HepG2 (cell line): Measurements from ENCODE around the gene PDZD7. TPM values are rescaled to one million over a fixed set of nuclear protein-coding genes. Genes with fewer than 3 reads are reported as not detected.
A peak's percentile ranks its signal among the peaks of the same experiment; 100 is the strongest.

ENCODE experiments used
- ATAC-seq: fragments of 200-7000 bp; cut with Tn5 transposase; 3 replicates; pipeline ENCODE4 v1.9.1; 2020; ENCODE audit warnings: mild to moderate bottlenecking, moderate library complexity
- BruUV-seq: library from RNA; stranded (reverse); fragments of 400-500 nt; replicated peaks from 2 replicates; lab custom pipeline; 2021; lab: Mats Ljungman, UMichigan
- CTCF ChIA-PET: fragments of 300-600 bp; formaldehyde crosslinking; extraction: SDS; loops from one replicate; lab custom pipeline; 2021; ENCODE audit warnings: low total read pairs, inconsistent platforms, low intra/inter-chr PET ratio; lab: Yijun Ruan, JAX
- POLR2A ChIA-PET: fragments of 350-600 bp; sonication (Branson Sonifier 250); formaldehyde crosslinking; loops from one replicate; lab custom pipeline; 2020; ENCODE audit warnings: antibody characterized with exemption, inconsistent platforms; lab: Yijun Ruan, JAX
- DNase-seq: peaks from one replicate; pipeline ENCODE4 v3.0.0-alpha.2; 2015; ENCODE audit warnings: low spot score
- FAIRE-seq: peaks from 3 replicates; lab custom pipeline; 2011; peaks lifted over from hg19 to GRCh38; lab: Jason Lieb, UNC
- H2AFZ ChIP-seq: one replicate; pipeline ENCODE4 v1.6.1; 2011; ENCODE audit warnings: low read length, inconsistent platforms
- H3K27ac ChIP-seq: fragments of 300-600 bp; 3 replicates; pipeline ENCODE4 v1.8.0; 2011; ENCODE audit warnings: mixed run types, mild to moderate bottlenecking, mixed read lengths, low read length, inconsistent platforms; ENCODE audit not compliant: insufficient read depth; ENCODE audit errors: extremely low read length
- H3K27me3 ChIP-seq, 2 experiments: fragments of 200-600 bp in 1 of 2; 2 replicates in 1 of 2; 3 replicates in 1 of 2; pipeline versions ENCODE4 v1.6.0 to v1.8.0; 2011; ENCODE audit warnings: low read length in 2 of 2, mild to moderate bottlenecking in 2 of 2, moderate library complexity in 2 of 2, inconsistent platforms in 1 of 2; ENCODE audit not compliant: insufficient read depth in 2 of 2, control insufficient read depth in 1 of 2
- H3K36me3 ChIP-seq, 2 experiments: fragments of 200-600 bp in 1 of 2; replicated peaks in 1 of 2; 2 replicates in 1 of 2; 3 replicates in 1 of 2; pipeline versions ENCODE4 v1.5.1 to v1.8.0; 2011; ENCODE audit warnings: low read length in 2 of 2, inconsistent platforms in 1 of 2; ENCODE audit not compliant: insufficient read depth in 2 of 2, control insufficient read depth in 1 of 2
- H3K4me1 ChIP-seq: 2 replicates; pipeline ENCODE4 v1.5.1; 2012; ENCODE audit warnings: low read length, inconsistent platforms; ENCODE audit not compliant: insufficient read depth
- H3K4me2 ChIP-seq: 2 replicates; pipeline ENCODE4 v1.6.0; 2011; ENCODE audit warnings: low read depth, low read length, inconsistent platforms
- H3K4me3 ChIP-seq, 3 experiments: fragments of 200-600 bp in 1 of 3; sonication (generic), shearing (Covaris generic) in 1 of 3; replicated peaks in 1 of 3; 2 replicates each; pipeline ENCODE4 v1.5.1; 2011 to 2016; ENCODE audit warnings: low read length in 3 of 3, inconsistent platforms in 2 of 3, low read depth in 2 of 3, mild to moderate bottlenecking in 2 of 3, control low read depth in 1 of 3, mixed read lengths in 1 of 3; ENCODE audit not compliant: insufficient read depth in 1 of 3
- H3K79me2 ChIP-seq: one replicate; pipeline ENCODE4 v1.6.1; 2011; ENCODE audit warnings: low read length, inconsistent platforms; ENCODE audit not compliant: insufficient read depth
- H3K9ac ChIP-seq: 2 replicates; pipeline ENCODE4 v1.6.0; 2011; ENCODE audit warnings: mild to moderate bottlenecking, low read depth, low read length, inconsistent platforms; ENCODE audit not compliant: insufficient read depth
- H3K9me3 ChIP-seq: 2 replicates; pipeline ENCODE4 v1.5.1; 2012; ENCODE audit warnings: mild to moderate bottlenecking, low read length
- H4K20me1 ChIP-seq: 2 replicates; pipeline ENCODE4 v1.6.0; 2011; ENCODE audit warnings: inconsistent platforms, mild to moderate bottlenecking, low read length, moderate library complexity; ENCODE audit not compliant: insufficient read depth
- AGO2 ChIP-seq: fragments of 200-400 bp; formaldehyde crosslinking; optimal IDR thresholded peaks from 2 replicates; pipeline ENCODE3; 2017; ENCODE audit warnings: mild to moderate bottlenecking, low read depth, low read length, moderate library complexity
- FOSL1 ChIP-seq: sonication (generic); formaldehyde crosslinking; IDR thresholded peaks from 2 replicates; pipeline ENCODE4 v1.9.0; 2021; ENCODE audit warnings: missing genetic modification reagents, borderline replicate concordance
- KDM2A ChIP-seq: sonication (generic); formaldehyde crosslinking; IDR thresholded peaks from 2 replicates; pipeline ENCODE4 v1.4.0; 2020; ENCODE audit warnings: low read depth, missing genetic modification reagents, borderline replicate concordance
- MTF1 ChIP-seq: sonication (generic); formaldehyde crosslinking; IDR thresholded peaks from 2 replicates; pipeline ENCODE4 v1.5.0; 2020; ENCODE audit warnings: missing genetic modification reagents
- PAWR ChIP-seq: sonication (generic); formaldehyde crosslinking; IDR thresholded peaks from 2 replicates; pipeline ENCODE4 v1.4.0; 2020; ENCODE audit warnings: missing genetic modification reagents, mild to moderate bottlenecking, borderline replicate concordance
- PHF21A ChIP-seq: sonication (generic); formaldehyde crosslinking; IDR thresholded peaks from 2 replicates; pipeline ENCODE4 v1.5.0; 2020; ENCODE audit warnings: mild to moderate bottlenecking, missing genetic modification reagents
- POLR2A ChIP-seq, 2 experiments: IDR thresholded peaks; 2 replicates each; pipeline ENCODE4 v1.6.1; 2011; ENCODE audit warnings: low read depth in 2 of 2, low read length in 2 of 2, mild to moderate bottlenecking in 1 of 2, moderate library complexity in 1 of 2; ENCODE audit not compliant: insufficient read depth in 1 of 2
- POLR2G ChIP-seq: fragments of 200-400 bp; formaldehyde crosslinking; IDR thresholded peaks from 2 replicates; pipeline ENCODE4 v1.6.1; 2018; ENCODE audit warnings: mild to moderate bottlenecking, low read depth, low read length, moderate library complexity
- TGIF2 ChIP-seq: IDR thresholded peaks from 2 replicates; pipeline ENCODE4 v1.6.1; 2016; ENCODE audit warnings: control low read depth, missing compliant biosample characterization
- WIZ ChIP-seq: sonication (generic); formaldehyde crosslinking; IDR thresholded peaks from 2 replicates; pipeline ENCODE4 v1.5.1; 2020; ENCODE audit warnings: mild to moderate bottlenecking, missing genetic modification reagents
- ZFP36 ChIP-seq: fragments of 150-350 bp; IDR thresholded peaks from 2 replicates; pipeline ENCODE4 v1.6.1; 2018; ENCODE audit warnings: borderline replicate concordance, low read length, low read depth; ENCODE audit not compliant: partially characterized antibody
- ZNF235 ChIP-seq: sonication (generic); formaldehyde crosslinking; IDR thresholded peaks from 2 replicates; pipeline ENCODE4 v1.8.1; 2023; ENCODE audit warnings: mild to moderate bottlenecking, missing genetic modification reagents, borderline replicate concordance
- ZNF263 ChIP-seq: sonication (generic); formaldehyde crosslinking; IDR thresholded peaks from 2 replicates; pipeline ENCODE4 v1.4.0; 2020; ENCODE audit warnings: missing genetic modification reagents
- ZSCAN30 ChIP-seq: sonication (generic); formaldehyde crosslinking; IDR thresholded peaks from 2 replicates; pipeline ENCODE4 v1.5.0; 2020; ENCODE audit warnings: mild to moderate bottlenecking, missing genetic modification reagents
- WGBS: methylation state at CpG from one replicate; pipeline ENCODE4 v1.1.6; 2017; ENCODE audit warnings: low lambda C conversion rate; 5-methylcytosine and 5-hydroxymethylcytosine counted together
- in situ Hi-C: cut with HindIII; loops from 2 replicates; pipeline ENCODE4 v1.10.0; 2017; ENCODE audit warnings: low pct_unique_long_range_greater_than_20kb; ENCODE audit not compliant: extremely low pct_ligation_motif_present
- intact Hi-C: fragments of 100-400 bp; cut with micrococcal nuclease; formaldehyde crosslinking; loops from one replicate; pipeline ENCODE4 v1.10.0; 2022; ENCODE audit not compliant: unreplicated experiment
- polyA plus RNA-seq, 8 experiments: library from polyadenylated mRNA; depleted of rRNA in 3 of 8; stranded (reverse) in 7 of 8; unstranded in 1 of 8; fragments of >200 nt; fragmentation: Illumina TruSeq in 4 of 8; extraction: Trizol in 4 of 8; gene quantifications; 2 replicates each; pipeline versions ENCODE4 v1.2.1 to v1.2.3, GENCODE V29; 2011 to 2016; ENCODE audit warnings: low read depth in 4 of 8, missing spikeins in 1 of 8, mixed read lengths in 1 of 8; ENCODE audit not compliant: insufficient read depth in 1 of 8
- total RNA-seq, 5 experiments: library from RNA; depleted of rRNA; stranded (reverse); fragments of >200 nt; fragmentation: Illumina TruSeq; extraction: Trizol; gene quantifications; 2 replicates each; pipeline ENCODE4 v1.2.3, GENCODE V29; 2016; ENCODE audit warnings: low read depth in 1 of 5

Gene PDZD7
- total and polyA plus RNA-seq, 2 of the 13 experiments (the other 11 are each of a cell fraction or from before 2014, with no cell fraction given), result 0.58 to 0.73 TPM

- no TSS peak for BruUV-seq
- POLR2A ChIA-PET, result interaction anchor here (0.5 to 23.0 kb wide), 4 partner anchors 7 to 77 kb away, joined by 3 to 277 read pairs (median 31); partner anchors contain the start of genes KAZALD1, LZTS2 and SEMA4G
These were observed 46.9 kb downstream of the PDZD7 start for GRCh38 chr10:100983868-100984671.

More at GRCh38 chr10:100983868-100984671, 46.9 kb downstream of the PDZD7 start:
- FAIRE-seq, result no peak
- no peaks in the 10 kb centered on the region for H3K9me3 ChIP-seq
- no peak overlapping the region for H3K9ac ChIP-seq
- TF ChIP-seq ZNF235 (CRISPR knock-in tag) (no peak), AGO2 (peak; percentile 37), TGIF2 (CRISPR knock-in tag) (no peak), ZNF263 (CRISPR knock-in tag) (peak; percentile 90), ZSCAN30 (CRISPR knock-in tag) (0 out of 2 replicates have a peak, but pooled peaks have one; percentile 1), FOSL1 (no peak), KDM2A (CRISPR knock-in tag) (0 out of 2 replicates have a peak, but pooled peaks have one; percentile 19), POLR2A (IDR thresholded peaks at IDR 0.05; ENCODE audit: insufficient read depth in 1 of 2, low read depth in 2 of 2, low read length in 2 of 2) (peak; percentile 12 to 47; a peak in 3 of 4 replicates), ZFP36 (no peak), PHF21A (CRISPR knock-in tag) (peak; percentile 20; the same call in 1 of the 2 replicates), WIZ (CRISPR knock-in tag) (no peak), POLR2G (peak; percentile 51; the same call in 1 of the 2 replicates), PAWR (CRISPR knock-in tag) (no peak), MTF1 (CRISPR knock-in tag) (no peak)
- intact Hi-C loops, result no loop called here
- 98% methylated on average over 12 of the region's 13 CpGs for WGBS
- no peak for DNase-seq
- ATAC-seq, result no peak
- no peak overlapping the region for H3K4me3 ChIP-seq
- CTCF ChIA-PET, result interaction anchor here (1.3 kb wide), 1 partner anchor 29 kb away, joined by 4 read pairs; no protein-coding TSS in a partner anchor
- no peaks in the 10 kb centered on the region for H4K20me1 ChIP-seq
- H3K36me3 ChIP-seq, result peaks cover 19 to 57% of the 10 kb centered on the region in 2 experiments
- H3K4me1 ChIP-seq, result peaks cover 34% of the 10 kb centered on the region
- H3K27ac ChIP-seq, result no peak overlapping the region
- no peaks in the 10 kb centered on the region; a peak in 1 of 5 replicates for H3K27me3 ChIP-seq
- H2AFZ ChIP-seq, result no peak overlapping the region
- in situ Hi-C loops, result no loop called here
- no peak overlapping the region for H3K4me2 ChIP-seq
- H3K79me2 ChIP-seq, result peaks cover 27% of the 10 kb centered on the region
